ENCODE results near the gene CDH2.

CDH2 gene

DNA sequence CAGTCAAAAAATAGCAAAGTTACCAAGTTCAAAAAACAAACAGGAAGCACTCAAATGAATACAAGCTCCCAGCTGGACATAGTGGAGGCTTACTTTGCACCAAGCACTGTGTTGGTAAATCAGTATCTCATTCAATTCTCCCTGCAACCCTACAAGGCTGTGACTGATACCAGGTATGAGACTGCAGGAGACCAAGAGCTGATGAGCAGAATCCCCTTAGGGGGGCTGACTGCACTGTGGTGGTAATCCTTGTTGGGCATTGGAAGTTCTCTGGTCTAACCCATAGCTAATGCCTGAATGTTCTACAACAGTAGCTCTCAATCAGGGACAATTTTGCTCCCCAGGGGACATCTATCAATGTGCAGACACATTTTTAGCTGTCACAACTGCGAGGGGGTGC lies 26.0 kb downstream of the CDH2 start:
- TF ChIP-seq, protein P1, sequence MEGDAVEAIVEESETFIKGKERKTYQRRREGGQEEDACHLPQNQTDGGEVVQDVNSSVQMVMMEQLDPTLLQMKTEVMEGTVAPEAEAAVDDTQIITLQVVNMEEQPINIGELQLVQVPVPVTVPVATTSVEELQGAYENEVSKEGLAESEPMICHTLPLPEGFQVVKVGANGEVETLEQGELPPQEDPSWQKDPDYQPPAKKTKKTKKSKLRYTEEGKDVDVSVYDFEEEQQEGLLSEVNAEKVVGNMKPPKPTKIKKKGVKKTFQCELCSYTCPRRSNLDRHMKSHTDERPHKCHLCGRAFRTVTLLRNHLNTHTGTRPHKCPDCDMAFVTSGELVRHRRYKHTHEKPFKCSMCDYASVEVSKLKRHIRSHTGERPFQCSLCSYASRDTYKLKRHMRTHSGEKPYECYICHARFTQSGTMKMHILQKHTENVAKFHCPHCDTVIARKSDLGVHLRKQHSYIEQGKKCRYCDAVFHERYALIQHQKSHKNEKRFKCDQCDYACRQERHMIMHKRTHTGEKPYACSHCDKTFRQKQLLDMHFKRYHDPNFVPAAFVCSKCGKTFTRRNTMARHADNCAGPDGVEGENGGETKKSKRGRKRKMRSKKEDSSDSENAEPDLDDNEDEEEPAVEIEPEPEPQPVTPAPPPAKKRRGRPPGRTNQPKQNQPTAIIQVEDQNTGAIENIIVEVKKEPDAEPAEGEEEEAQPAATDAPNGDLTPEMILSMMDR (IDR thresholded peaks at IDR 0.05; ENCODE audit: low read depth, low read length, missing control alignments): no peak

DNA sequence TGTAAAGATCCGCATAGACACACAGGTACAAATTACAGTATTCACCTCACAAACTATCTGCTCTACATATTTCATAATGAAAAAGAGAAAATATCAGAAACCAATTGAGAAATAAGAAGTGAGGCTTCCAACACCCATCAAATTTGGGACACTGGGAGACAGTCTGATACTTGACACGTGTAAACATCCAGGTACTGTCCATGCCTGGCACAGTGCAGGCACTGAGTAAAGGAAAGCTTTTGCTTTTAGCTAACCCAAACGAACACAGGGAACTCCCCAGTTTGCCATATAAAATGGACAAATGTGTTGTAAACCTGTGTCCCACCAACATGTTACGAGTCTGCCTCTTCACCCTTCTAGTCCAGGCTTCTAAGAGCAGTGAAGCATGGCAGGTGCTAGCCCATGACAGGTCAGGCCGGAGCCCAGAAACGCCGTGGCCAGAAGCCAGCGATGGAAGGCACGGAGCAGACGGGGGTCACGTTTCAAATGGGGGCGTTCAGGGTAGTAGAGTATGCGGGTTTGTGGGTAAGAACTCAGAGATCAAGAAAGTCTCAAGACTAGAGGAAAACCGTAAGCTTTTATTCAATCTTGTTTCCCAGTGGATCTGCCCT lies 27.0 kb downstream of the CDH2 start:
- TF ChIP-seq, protein P1 (IDR thresholded peaks at IDR 0.05; ENCODE audit: low read depth, low read length, missing control alignments): no peak
- H3K4me3 ChIP-seq (ENCODE audit: low read depth, low read length): no peak overlapping the region
- in situ Hi-C loops (cut with HindIII; ENCODE audit: low sequenced_read_pairs): no loop called here
- no peak for DNase-seq (ENCODE audit: low read depth)

More for the DNA sequence above, 26.0 kb downstream of the CDH2 start:
- no peak for DNase-seq (ENCODE audit: low read depth)
- in situ Hi-C loops (cut with HindIII; ENCODE audit: low sequenced_read_pairs): no loop called here
- H3K4me3 ChIP-seq (ENCODE audit: low read depth, low read length): no peak overlapping the region

DNA sequence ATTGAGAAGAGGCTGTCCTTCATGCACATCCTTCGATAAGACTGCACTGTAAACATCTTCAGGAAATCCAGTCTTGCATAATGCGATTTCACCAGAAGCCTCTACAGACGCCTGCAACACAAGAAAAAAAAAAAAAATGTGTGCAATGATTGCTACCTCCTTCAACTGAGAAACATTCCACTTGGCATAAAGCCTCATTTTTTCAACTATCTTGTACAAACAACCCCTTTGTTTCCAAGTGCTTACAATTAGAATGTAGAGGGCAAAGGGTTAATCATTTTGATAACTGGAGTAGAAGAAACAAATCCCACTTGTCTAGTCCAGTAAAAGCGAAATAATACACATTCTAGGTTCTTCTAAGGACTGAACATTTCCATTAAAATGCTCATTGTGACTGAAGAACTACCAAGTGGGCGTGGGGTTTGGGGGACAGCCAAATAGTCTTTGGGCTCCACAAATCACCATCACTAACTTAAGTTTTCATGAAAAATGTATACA lies 29.2 kb downstream of the CDH2 start:
- no peak overlapping the region for H3K4me3 ChIP-seq (ENCODE audit: low read depth, low read length)
- TF ChIP-seq, protein P1 (IDR thresholded peaks at IDR 0.05; ENCODE audit: low read depth, low read length, missing control alignments): no peak
- in situ Hi-C loops (cut with HindIII; ENCODE audit: low sequenced_read_pairs): no loop called here
- no peak for DNase-seq (ENCODE audit: low read depth)

DNA sequence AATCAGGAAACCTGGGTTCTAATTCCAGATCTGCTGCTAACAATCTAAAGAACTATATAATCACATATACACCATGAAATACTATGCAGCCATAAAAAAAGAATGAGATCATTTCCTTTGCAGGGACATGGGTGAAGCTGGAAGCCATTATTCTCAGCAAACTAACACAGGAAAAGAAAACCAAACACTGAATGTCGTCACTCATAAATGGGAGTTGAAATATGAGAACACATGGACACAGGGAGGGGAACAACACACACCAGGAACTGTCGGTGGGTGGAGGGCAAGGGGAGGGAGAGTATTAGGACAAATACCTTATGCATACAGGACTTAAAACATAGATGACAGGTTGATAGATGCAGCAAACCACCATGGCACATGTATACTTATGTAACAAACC lies 33.2 kb downstream of the CDH2 start:
- in situ Hi-C loops (cut with HindIII; ENCODE audit: low sequenced_read_pairs): no loop called here
- no peak overlapping the region for H3K4me3 ChIP-seq (ENCODE audit: low read depth, low read length)
- TF ChIP-seq, protein P1 (IDR thresholded peaks at IDR 0.05; ENCODE audit: low read depth, low read length, missing control alignments): no peak
- DNase-seq (ENCODE audit: low read depth): no peak

DNA sequence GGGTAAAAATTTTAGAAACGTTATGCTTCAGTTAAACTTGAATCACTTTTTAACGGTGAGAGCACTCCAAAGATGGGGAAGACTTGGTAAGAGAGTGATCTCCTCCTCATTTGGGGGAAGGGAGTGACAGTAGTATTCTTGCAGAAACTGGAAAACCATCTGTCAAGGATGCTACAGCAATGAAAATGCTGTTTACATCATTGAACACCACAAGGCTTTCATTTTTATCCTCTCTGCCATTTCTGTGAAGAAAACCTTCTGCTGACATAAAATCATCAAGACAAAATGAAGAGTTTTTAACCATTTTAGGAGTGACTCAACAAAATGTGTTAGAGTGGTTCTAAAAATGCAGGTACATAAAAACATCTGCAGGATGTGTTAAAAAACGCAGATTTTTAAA lies 38.1 kb downstream of the CDH2 start:
- TF ChIP-seq, protein P1 (IDR thresholded peaks at IDR 0.05; ENCODE audit: low read depth, low read length, missing control alignments): no peak
- H3K4me3 ChIP-seq (ENCODE audit: low read depth, low read length): no peak overlapping the region
- in situ Hi-C loops (cut with HindIII; ENCODE audit: low sequenced_read_pairs): no loop called here
- DNase-seq (ENCODE audit: low read depth): no peak

DNA sequence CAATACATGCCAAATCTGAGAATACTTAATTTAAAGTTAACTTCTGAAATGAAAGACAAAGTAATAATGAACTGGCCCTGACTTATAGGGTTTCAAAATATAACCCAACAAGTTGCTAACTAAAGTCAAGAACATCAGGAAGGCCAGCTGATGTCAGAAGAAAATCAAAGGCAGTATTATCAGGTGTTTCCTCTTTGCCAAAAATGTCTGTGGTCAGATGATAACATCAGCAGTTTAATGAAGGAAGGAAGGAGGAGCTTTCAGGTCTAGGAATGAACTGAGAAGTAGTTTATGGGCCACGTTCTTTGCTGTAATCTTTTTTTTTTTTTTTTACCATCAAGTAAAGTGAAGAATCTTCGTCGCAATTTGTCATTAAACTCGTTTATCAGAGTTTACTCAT lies 40.9 kb downstream of the CDH2 start:
- in situ Hi-C loops (cut with HindIII; ENCODE audit: low sequenced_read_pairs): no loop called here
- DNase-seq (ENCODE audit: low read depth): no peak
- H3K4me3 ChIP-seq (ENCODE audit: low read depth, low read length): no peak overlapping the region
- TF ChIP-seq, protein P1 (IDR thresholded peaks at IDR 0.05; ENCODE audit: low read depth, low read length, missing control alignments): no peak

All from astrocyte of the cerebellum (primary cell).